ENCODE data around the gene CUBN. TPM values are rescaled to one million over a fixed set of nuclear protein-coding genes. Genes with fewer than 3 reads are reported as not detected.

CUBN gene
- total RNA-seq, 1 experiment from 2014 or later: 1.3 TPM

- intact Hi-C loops (cut with micrococcal nuclease; ENCODE audit: unreplicated experiment): no loop called here
- ATAC-seq: no peak
- no TSS peak for BruUV-seq (replicated peaks)
- H3K9me3 ChIP-seq (ENCODE audit: control insufficient read depth, insufficient read depth, low read depth, low read length): no peaks in the 10 kb centered on the region
- DNase-seq (ENCODE audit: low read depth, low spot score): no peak
- H3K36me3 ChIP-seq (ENCODE audit: control insufficient read depth, insufficient read depth, low read length): no peaks in the 10 kb centered on the region
- in situ Hi-C loops (cut with HindIII; ENCODE audit: low pct_unique_long_range_greater_than_20kb, low sequenced_read_pairs): no loop called here
- ChIA-PET CTCF (no interaction called here), POLR2A (no interaction called here)
- H3K27me3 ChIP-seq (ENCODE audit: control insufficient read depth, insufficient read depth, low read length): no peaks in the 10 kb centered on the region
- TF ChIP-seq TCF7L2 (IDR thresholded peaks at IDR 0.05; ENCODE audit: low read depth, low read length) (no peak), REST (IDR thresholded peaks at IDR 0.05; ENCODE audit: insufficient read depth in 1 of 2, low read depth in 2 of 2, low read length in 1 of 2) (no peak), POLR2AphosphoS5 (IDR thresholded peaks at IDR 0.05; ENCODE audit: low read depth, low read length) (no peak), CTCF (IDR thresholded peaks at IDR 0.05) (no peak), SIN3A (IDR thresholded peaks at IDR 0.05; ENCODE audit: borderline replicate concordance, insufficient read depth, low read depth, low read length) (no peak)
- H3K4me1 ChIP-seq (ENCODE audit: control insufficient read depth, insufficient read depth, low read length): no peaks in the 10 kb centered on the region
- peak overlapping the region; percentile 57; the same call in 1 of the 2 replicates for H3K27ac ChIP-seq (ENCODE audit: low read length)
- no peak overlapping the region for H3K4me3 ChIP-seq (ENCODE audit: low read depth in 2 of 2, low read length in 2 of 2)
Measured at GRCh38 chr10:16909961-16910792, 219.4 kb downstream of the CUBN start.

- TF ChIP-seq CTCF (IDR thresholded peaks at IDR 0.05) (no peak), SIN3A (IDR thresholded peaks at IDR 0.05; ENCODE audit: borderline replicate concordance, insufficient read depth, low read depth, low read length) (no peak), TCF7L2 (IDR thresholded peaks at IDR 0.05; ENCODE audit: low read depth, low read length) (no peak)
- Histone ChIP-seq H3K9me3 (ENCODE audit: control insufficient read depth, insufficient read depth, low read depth, low read length) (no peaks in the 10 kb centered on the region), H3K27ac (ENCODE audit: low read length) (peak overlapping the region; percentile 44; the same call in 1 of the 2 replicates), H3K4me3 (ENCODE audit: low read depth in 2 of 2, low read length in 2 of 2) (no peak overlapping the region), H3K36me3 (ENCODE audit: control insufficient read depth, insufficient read depth, low read length) (no peaks in the 10 kb centered on the region), H3K27me3 (ENCODE audit: control insufficient read depth, insufficient read depth, low read length) (no peaks in the 10 kb centered on the region), H3K4me1 (ENCODE audit: control insufficient read depth, insufficient read depth, low read length) (no peaks in the 10 kb centered on the region)
- DNase-seq (ENCODE audit: low read depth, low spot score) (no peak), ATAC-seq (no peak)
- in situ Hi-C loops (cut with HindIII; ENCODE audit: low pct_unique_long_range_greater_than_20kb, low sequenced_read_pairs) (no loop called here), intact Hi-C loops (cut with micrococcal nuclease; ENCODE audit: unreplicated experiment) (no loop called here)
- POLR2A ChIA-PET: interaction anchor here (0.7 kb wide), 2 partner anchors 51 to 119 kb away, joined by 8 to 9 read pairs; no protein-coding TSS in a partner anchor
- BruUV-seq (replicated peaks): no TSS peak
- CTCF ChIA-PET: interaction anchor here (0.7 kb wide), 1 partner anchor 211 kb away, joined by 3 read pairs; no protein-coding TSS in a partner anchor
Measured at GRCh38 chr10:16909271-16909767, 220.3 kb downstream of the CUBN start.

All from Panc1 (cell line).